H1 (cell line): ENCODE data around the gene COL25A1. TPM values are rescaled to one million over a fixed set of nuclear protein-coding genes. Genes with fewer than 3 reads are reported as not detected.

Experiments
- BACH1 ChIP-seq: IDR thresholded peaks from 2 replicates; pipeline ENCODE4 v1.6.1; 2012; ENCODE audit warnings: low read length, improper control_type of control experiment
- CHD2 ChIP-seq: IDR thresholded peaks from 2 replicates; pipeline ENCODE4 v1.6.1; 2012; ENCODE audit warnings: low read length, improper control_type of control experiment
- CTCF ChIP-seq, 3 experiments: IDR thresholded peaks; 1 replicate in 2 of 3; 2 replicates in 1 of 3; pipeline versions ENCODE4 v1.5.1 to v1.6.1; 2011; ENCODE audit warnings: low read length in 3 of 3, mild to moderate bottlenecking in 3 of 3, inconsistent platforms in 2 of 3, low read depth in 1 of 3, moderate library complexity in 1 of 3; ENCODE audit not compliant: insufficient read depth in 1 of 3; ENCODE audit errors: control extremely low read depth in 1 of 3
- JUN ChIP-seq: IDR thresholded peaks from 2 replicates; pipeline ENCODE4 v1.6.1; 2011; ENCODE audit warnings: low read depth, mild to moderate bottlenecking, improper control_type of control experiment, low read length
- SP1 ChIP-seq: IDR thresholded peaks from 2 replicates; pipeline ENCODE4 v1.6.1; 2011; ENCODE audit warnings: low read depth, low read length
- TBP ChIP-seq: IDR thresholded peaks from 2 replicates; pipeline ENCODE4 v1.6.1; 2011; ENCODE audit warnings: low read depth, low read length, improper control_type of control experiment
- polyA plus RNA-seq, 7 experiments: library from polyadenylated mRNA; depleted of rRNA in 3 of 7; stranded (reverse) in 5 of 7; unstranded in 2 of 7; fragments of >200 nt in 5 of 7; fragments of 200-250 nt in 2 of 7; gene quantifications; 1 replicate in 5 of 7; 2 replicates in 1 of 7; 4 replicates in 1 of 7; pipeline versions ENCODE4 v1.2.1 to v1.2.3, GENCODE V29; 2011 to 2013; ENCODE audit warnings: missing spikeins in 2 of 7, mixed read lengths in 2 of 7
- total RNA-seq: library from RNA; stranded (reverse); fragmentation: NEBNext Ultra II Directional; extraction: Animal tissue kit (Norgen Biotek cat#: 25700); gene quantifications from 2 replicates; pipeline ENCODE4 v1.2.1, GENCODE V29; 2021
- TF ChIP-seq, protein P1 (sequence below): fragments of 300-600 bp; sonication (generic); IDR thresholded peaks from 2 replicates; pipeline ENCODE4 v1.7.1; 2012; ENCODE audit warnings: low read length, moderate library complexity, mild to moderate bottlenecking, inconsistent platforms; ENCODE audit not compliant: insufficient replicate concordance

COL25A1 gene
- total and polyA plus RNA-seq, 2 of the 8 experiments (the other 6 are each of a cell fraction or from before 2014, with no cell fraction given), result 1.1 to 8.3 TPM

GRCh38 chr4:109334129-109335105, 32.0 kb upstream of the COL25A1 start (continued):
- TF ChIP-seq, protein P1, sequence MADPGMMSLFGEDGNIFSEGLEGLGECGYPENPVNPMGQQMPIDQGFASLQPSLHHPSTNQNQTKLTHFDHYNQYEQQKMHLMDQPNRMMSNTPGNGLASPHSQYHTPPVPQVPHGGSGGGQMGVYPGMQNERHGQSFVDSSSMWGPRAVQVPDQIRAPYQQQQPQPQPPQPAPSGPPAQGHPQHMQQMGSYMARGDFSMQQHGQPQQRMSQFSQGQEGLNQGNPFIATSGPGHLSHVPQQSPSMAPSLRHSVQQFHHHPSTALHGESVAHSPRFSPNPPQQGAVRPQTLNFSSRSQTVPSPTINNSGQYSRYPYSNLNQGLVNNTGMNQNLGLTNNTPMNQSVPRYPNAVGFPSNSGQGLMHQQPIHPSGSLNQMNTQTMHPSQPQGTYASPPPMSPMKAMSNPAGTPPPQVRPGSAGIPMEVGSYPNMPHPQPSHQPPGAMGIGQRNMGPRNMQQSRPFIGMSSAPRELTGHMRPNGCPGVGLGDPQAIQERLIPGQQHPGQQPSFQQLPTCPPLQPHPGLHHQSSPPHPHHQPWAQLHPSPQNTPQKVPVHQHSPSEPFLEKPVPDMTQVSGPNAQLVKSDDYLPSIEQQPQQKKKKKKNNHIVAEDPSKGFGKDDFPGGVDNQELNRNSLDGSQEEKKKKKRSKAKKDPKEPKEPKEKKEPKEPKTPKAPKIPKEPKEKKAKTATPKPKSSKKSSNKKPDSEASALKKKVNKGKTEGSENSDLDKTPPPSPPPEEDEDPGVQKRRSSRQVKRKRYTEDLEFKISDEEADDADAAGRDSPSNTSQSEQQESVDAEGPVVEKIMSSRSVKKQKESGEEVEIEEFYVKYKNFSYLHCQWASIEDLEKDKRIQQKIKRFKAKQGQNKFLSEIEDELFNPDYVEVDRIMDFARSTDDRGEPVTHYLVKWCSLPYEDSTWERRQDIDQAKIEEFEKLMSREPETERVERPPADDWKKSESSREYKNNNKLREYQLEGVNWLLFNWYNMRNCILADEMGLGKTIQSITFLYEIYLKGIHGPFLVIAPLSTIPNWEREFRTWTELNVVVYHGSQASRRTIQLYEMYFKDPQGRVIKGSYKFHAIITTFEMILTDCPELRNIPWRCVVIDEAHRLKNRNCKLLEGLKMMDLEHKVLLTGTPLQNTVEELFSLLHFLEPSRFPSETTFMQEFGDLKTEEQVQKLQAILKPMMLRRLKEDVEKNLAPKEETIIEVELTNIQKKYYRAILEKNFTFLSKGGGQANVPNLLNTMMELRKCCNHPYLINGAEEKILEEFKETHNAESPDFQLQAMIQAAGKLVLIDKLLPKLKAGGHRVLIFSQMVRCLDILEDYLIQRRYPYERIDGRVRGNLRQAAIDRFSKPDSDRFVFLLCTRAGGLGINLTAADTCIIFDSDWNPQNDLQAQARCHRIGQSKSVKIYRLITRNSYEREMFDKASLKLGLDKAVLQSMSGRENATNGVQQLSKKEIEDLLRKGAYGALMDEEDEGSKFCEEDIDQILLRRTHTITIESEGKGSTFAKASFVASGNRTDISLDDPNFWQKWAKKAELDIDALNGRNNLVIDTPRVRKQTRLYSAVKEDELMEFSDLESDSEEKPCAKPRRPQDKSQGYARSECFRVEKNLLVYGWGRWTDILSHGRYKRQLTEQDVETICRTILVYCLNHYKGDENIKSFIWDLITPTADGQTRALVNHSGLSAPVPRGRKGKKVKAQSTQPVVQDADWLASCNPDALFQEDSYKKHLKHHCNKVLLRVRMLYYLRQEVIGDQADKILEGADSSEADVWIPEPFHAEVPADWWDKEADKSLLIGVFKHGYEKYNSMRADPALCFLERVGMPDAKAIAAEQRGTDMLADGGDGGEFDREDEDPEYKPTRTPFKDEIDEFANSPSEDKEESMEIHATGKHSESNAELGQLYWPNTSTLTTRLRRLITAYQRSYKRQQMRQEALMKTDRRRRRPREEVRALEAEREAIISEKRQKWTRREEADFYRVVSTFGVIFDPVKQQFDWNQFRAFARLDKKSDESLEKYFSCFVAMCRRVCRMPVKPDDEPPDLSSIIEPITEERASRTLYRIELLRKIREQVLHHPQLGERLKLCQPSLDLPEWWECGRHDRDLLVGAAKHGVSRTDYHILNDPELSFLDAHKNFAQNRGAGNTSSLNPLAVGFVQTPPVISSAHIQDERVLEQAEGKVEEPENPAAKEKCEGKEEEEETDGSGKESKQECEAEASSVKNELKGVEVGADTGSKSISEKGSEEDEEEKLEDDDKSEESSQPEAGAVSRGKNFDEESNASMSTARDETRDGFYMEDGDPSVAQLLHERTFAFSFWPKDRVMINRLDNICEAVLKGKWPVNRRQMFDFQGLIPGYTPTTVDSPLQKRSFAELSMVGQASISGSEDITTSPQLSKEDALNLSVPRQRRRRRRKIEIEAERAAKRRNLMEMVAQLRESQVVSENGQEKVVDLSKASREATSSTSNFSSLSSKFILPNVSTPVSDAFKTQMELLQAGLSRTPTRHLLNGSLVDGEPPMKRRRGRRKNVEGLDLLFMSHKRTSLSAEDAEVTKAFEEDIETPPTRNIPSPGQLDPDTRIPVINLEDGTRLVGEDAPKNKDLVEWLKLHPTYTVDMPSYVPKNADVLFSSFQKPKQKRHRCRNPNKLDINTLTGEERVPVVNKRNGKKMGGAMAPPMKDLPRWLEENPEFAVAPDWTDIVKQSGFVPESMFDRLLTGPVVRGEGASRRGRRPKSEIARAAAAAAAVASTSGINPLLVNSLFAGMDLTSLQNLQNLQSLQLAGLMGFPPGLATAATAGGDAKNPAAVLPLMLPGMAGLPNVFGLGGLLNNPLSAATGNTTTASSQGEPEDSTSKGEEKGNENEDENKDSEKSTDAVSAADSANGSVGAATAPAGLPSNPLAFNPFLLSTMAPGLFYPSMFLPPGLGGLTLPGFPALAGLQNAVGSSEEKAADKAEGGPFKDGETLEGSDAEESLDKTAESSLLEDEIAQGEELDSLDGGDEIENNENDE, result no peak
- TF ChIP-seq SP1, result no peak
- TF ChIP-seq CHD2, result no peak
- no peak for TF ChIP-seq CTCF (IDR thresholded peaks at IDR 0.05; ENCODE audit: control extremely low read depth in 1 of 3, insufficient read depth in 1 of 3, low read depth in 1 of 3, low read length in 3 of 3)
- TF ChIP-seq TBP, result no peak
- TF ChIP-seq BACH1, result no peak
- TF ChIP-seq JUN, result no peak
